ENCODE measurements around the gene ACYP2.

The ACYP2 gene

DNA sequence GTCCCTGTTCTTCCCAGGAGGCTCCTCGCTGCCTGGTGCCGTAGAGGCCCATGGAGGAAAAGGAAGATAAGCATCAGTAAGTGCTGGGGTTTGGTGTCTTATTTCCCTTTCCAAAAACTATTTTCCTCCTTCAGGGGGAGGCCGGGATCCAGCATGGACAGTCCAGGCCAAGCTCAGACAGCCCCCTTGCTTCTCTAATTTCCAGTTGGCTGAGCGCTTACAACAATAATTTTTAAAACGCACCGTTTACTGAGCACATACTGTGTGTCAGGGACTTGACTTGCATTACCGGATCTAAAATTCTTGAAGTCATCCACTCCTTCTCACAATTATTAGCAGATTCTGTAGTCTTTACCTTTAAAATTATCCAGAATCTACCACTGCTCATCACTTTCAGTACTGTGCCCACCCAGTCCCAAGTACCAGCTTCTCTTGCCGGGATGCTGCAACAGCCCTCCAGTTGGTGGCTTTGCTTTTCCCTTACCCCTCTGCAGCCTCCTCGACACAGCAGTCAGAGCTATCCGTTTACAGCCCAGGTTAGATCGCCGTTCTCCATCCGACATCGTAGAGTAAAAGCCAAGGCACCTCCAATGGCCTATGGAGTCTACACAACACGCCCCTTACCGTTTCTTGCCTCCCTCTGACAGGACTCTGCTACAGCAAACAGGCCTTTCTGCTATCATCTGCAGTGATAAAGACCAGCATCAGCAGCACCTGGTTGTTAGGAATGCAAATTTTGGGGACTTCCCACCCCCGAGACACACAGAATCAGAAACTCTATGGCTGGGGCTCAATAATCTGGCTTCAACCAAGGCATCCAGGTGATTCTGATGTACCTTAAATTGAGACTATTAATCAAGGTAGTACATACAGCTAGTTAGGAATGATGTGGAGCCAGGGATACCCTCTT lies 215.8 kb downstream of the ACYP2 start:
- no peak for DNase-seq

DNA sequence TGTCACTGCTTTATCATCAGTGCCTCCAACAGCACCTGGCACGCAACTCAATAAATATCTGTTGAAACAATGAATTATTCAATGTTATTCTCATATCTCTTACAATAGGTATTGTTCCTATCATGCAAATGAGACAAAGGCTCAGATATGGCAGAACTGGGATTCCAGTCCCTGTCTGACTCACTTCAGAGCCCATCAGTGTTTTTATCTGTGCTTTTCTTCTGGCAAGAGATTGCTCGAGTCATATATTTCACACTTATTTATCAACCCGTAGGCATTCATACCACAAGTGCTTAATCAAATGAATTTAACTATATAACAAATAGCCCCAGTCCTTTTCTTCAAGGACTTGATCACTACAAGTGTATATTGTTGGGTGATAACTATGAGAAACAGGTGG lies 217.0 kb downstream of the ACYP2 start:
- no peak for DNase-seq

GRCh38 chr2:54336136-54336976 lies 220.9 kb downstream of the ACYP2 start:
- DNase-seq, result no peak

GRCh38 chr2:54336977-54337255 lies 221.5 kb downstream of the ACYP2 start:
- no peak for DNase-seq

- no peak for DNase-seq
Measured at GRCh38 chr2:54341656-54342055, 226.2 kb downstream of the ACYP2 start.

GRCh38 chr2:54342603-54343002 lies 227.2 kb downstream of the ACYP2 start:
- no peak for DNase-seq

GRCh38 chr2:54347622-54348021 lies 232.2 kb downstream of the ACYP2 start:
- DNase-seq, result no peak

- DNase-seq, result no peak
Measured at GRCh38 chr2:54348646-54349045, 233.2 kb downstream of the ACYP2 start.

DNA sequence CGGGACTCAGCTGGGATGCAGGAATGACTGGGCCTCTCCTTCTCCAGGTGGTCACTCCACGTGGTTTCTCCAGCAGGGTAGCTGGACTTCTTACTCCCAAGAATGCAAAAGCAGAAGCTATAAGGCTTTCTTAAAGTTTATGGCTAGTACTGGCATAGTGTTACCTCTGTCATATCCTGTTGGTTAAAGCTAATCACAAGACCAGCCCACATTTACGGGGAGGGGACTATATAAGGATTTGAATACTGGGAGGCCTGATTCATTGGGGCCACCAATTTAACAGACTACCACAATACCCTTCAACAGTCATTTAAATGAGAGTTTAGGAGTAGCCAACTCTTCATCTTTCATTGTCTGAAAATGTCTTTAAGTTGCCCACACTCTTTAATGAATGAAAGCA lies 235.0 kb downstream of the ACYP2 start:
- no peak for DNase-seq

DNA sequence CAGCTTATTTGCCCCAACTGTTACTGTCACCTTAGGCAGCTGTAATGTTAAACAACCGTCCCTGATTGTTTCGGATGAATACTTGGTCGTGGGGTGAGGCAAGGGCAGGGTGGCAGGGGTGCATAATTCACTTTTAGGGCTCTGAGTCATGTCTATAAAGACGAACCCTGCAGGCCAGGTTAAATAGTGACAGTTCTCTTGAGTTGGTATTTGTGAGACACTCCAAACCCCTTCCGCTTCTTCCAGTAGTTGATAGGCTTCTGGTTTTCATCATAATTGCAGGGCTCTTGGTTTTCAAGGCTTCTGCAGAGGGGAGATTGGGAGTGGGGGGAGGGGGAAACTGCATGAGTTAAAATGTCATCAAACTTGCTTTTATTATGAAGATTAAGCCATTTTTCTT lies 237.8 kb downstream of the ACYP2 start:
- DNase-seq, result no peak
